Hepatocyte (in vitro differentiated cells): ENCODE measurements around the gene ITIH1. TPM values are rescaled to one million over a fixed set of nuclear protein-coding genes. Genes with fewer than 3 reads are reported as not detected.

Source experiments
- DNase-seq: peaks from one replicate; pipeline ENCODE4 v3.0.0-alpha.2; 2016; ENCODE audit warnings: low spot score
- H2AFZ ChIP-seq: fragments of 200-600 bp; sonication (generic); 2 replicates; pipeline ENCODE4 v1.6.0; 2016; ENCODE audit warnings: antibody characterized with exemption, mild to moderate bottlenecking
- H3K27ac ChIP-seq: fragments of 200-600 bp; sonication (generic); 2 replicates; pipeline ENCODE4 v1.5.1; 2016; ENCODE audit warnings: mild to moderate bottlenecking
- H3K27me3 ChIP-seq: fragments of 200-600 bp; sonication (generic); 2 replicates; pipeline ENCODE4 v1.6.1; 2016
- H3K36me3 ChIP-seq: fragments of 200-600 bp; sonication (generic); replicated peaks from 2 replicates; pipeline ENCODE4 v1.5.1; 2016; ENCODE audit warnings: low read depth; ENCODE audit not compliant: insufficient read depth
- H3K4me1 ChIP-seq: fragments of 200-600 bp; sonication (generic); 2 replicates; pipeline ENCODE4 v1.5.1; 2016; ENCODE audit warnings: mild to moderate bottlenecking, moderate library complexity; ENCODE audit not compliant: insufficient read depth
- H3K4me2 ChIP-seq: fragments of 200-600 bp; sonication (generic); 2 replicates; pipeline ENCODE4 v1.6.0; 2016
- H3K4me3 ChIP-seq: fragments of 200-600 bp; sonication (generic); 2 replicates; pipeline ENCODE4 v1.5.1; 2016; ENCODE audit warnings: mild to moderate bottlenecking
- H3K79me2 ChIP-seq: fragments of 200-600 bp; sonication (generic); 2 replicates; pipeline ENCODE4 v1.6.0; 2017; ENCODE audit warnings: mild to moderate bottlenecking
- H3K9me2 ChIP-seq: fragments of 200-600 bp; sonication (generic); replicated peaks from 2 replicates; pipeline ENCODE4 v1.6.0; 2017; ENCODE audit warnings: mild to moderate bottlenecking; ENCODE audit not compliant: insufficient read depth
- H3K9me3 ChIP-seq: fragments of 200-600 bp; sonication (generic); 2 replicates; pipeline ENCODE4 v1.5.1; 2016; ENCODE audit warnings: low read depth, mild to moderate bottlenecking
- H4K20me1 ChIP-seq: fragments of 200-600 bp; sonication (generic); 2 replicates; pipeline ENCODE4 v1.6.0; 2016; ENCODE audit warnings: mild to moderate bottlenecking; ENCODE audit not compliant: insufficient read depth, poor library complexity, severe bottlenecking
- CTCF ChIP-seq: fragments of 200-600 bp; sonication (generic); IDR thresholded peaks from 2 replicates; pipeline ENCODE4 v1.5.1; 2016; ENCODE audit warnings: antibody characterized with exemption, mild to moderate bottlenecking; ENCODE audit not compliant: poor library complexity
- EZH2 ChIP-seq: fragments of 200-600 bp; sonication (generic); IDR thresholded peaks from 2 replicates; pipeline ENCODE4 v1.6.1; 2016; ENCODE audit warnings: antibody characterized with exemption, mild to moderate bottlenecking, borderline replicate concordance
- EZH2phosphoT487 ChIP-seq: fragments of 200-600 bp; sonication (generic); IDR thresholded peaks from one replicate; pipeline ENCODE4 v1.6.1; 2018; ENCODE audit warnings: antibody characterized with exemption, mild to moderate bottlenecking, low read depth, moderate library complexity; ENCODE audit not compliant: unreplicated experiment, severe bottlenecking
- WGBS: methylation state at CpG from one replicate; pipeline ENCODE4 v1.1.6; 2016; ENCODE audit warnings: low lambda C conversion rate; ENCODE audit errors: missing lambda C conversion rate; 5-methylcytosine and 5-hydroxymethylcytosine counted together
- polyA plus RNA-seq: library from polyadenylated mRNA; unstranded; fragments of >200 nt; fragmentation: Nextera tagmentation; extraction: Ambion mirVana; gene quantifications from 2 replicates; pipeline ENCODE4 v1.2.1, GENCODE V29; 2016
- total RNA-seq: library from RNA; depleted of rRNA; stranded (reverse); fragments of >200 nt; gene quantifications from 2 replicates; pipeline ENCODE4 v1.2.3, GENCODE V29; 2014

Gene ITIH1
- total and polyA plus RNA-seq, 2 experiments from 2014 or later, result 154 to 250 TPM

DNA sequence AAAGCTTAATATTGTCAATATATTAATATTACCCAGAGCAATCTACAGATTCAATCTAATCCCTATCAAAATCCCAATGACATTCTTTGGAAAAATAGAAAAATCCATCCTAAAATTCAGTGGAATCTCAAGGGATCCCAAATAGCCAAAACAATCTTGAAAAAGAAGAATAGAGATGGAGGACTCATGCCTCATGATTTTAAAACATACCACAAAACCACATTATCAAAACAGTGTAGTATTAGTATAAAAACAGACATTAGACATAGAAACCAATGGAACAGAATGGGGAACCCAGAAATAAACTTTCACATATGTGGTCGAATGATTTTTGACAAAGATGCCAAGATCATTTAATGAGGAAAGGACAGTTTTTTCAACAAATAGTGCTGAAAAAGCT, 21.3 kb upstream of the ITIH1 start:
- H3K36me3 ChIP-seq, result no peaks in the 10 kb centered on the region

DNA sequence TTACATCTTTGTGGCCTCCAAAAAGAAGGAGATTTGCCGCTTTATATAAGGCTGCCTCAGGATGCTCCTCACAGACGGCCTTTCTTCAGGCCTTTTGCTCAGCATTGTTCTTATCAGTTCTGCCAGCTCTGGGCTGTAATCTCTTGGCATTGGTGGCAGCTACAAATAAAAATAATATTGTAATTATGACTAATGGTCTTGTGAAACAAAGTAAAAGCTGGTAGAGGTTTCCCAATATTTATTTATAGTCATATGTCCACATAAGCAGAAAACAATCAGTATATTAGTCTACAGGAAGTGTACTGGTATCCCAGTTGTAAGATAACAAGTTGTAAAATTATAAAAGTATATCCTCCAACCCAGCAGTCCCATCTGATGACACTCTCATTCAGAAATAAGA, 13.9 kb upstream of the ITIH1 start:
- Histone ChIP-seq H3K9me3 (no peaks in the 10 kb centered on the region), H3K27ac (no peak overlapping the region), H3K9me2 (no peaks in the 10 kb centered on the region), H3K79me2 (peaks cover 11% of the 10 kb centered on the region), H3K36me3 (peaks cover 6% of the 10 kb centered on the region), H3K4me3 (no peak overlapping the region), H3K27me3 (no peaks in the 10 kb centered on the region), H3K4me2 (no peak overlapping the region), H4K20me1 (no peaks in the 10 kb centered on the region), H2AFZ (no peak overlapping the region), H3K4me1 (no peaks in the 10 kb centered on the region)
- 96% methylated on average over 2 of the region's 2 CpGs for WGBS
- no peak for TF ChIP-seq CTCF
- no peak for TF ChIP-seq EZH2phosphoT487
- no peak for TF ChIP-seq EZH2
- DNase-seq, result no peak

More for the DNA sequence above, 21.3 kb upstream of the ITIH1 start:
- Histone ChIP-seq H3K79me2 (no peaks in the 10 kb centered on the region), H3K4me3 (no peak overlapping the region), H3K9me2 (no peaks in the 10 kb centered on the region), H3K9me3 (no peaks in the 10 kb centered on the region), H3K27ac (no peak overlapping the region), H4K20me1 (no peaks in the 10 kb centered on the region), H3K4me1 (no peaks in the 10 kb centered on the region), H3K27me3 (no peaks in the 10 kb centered on the region), H2AFZ (no peak overlapping the region), H3K4me2 (no peak overlapping the region)
- DNase-seq, result no peak
- TF ChIP-seq EZH2 (no peak), CTCF (no peak), EZH2phosphoT487 (no peak)
- 94% methylated on average over 1 of the region's 1 CpG for WGBS

- Histone ChIP-seq H3K9me3 (no peaks in the 10 kb centered on the region), H2AFZ (peak overlapping the region; percentile 93), H3K79me2 (peaks cover 34% of the 10 kb centered on the region), H3K27me3 (no peaks in the 10 kb centered on the region), H3K4me2 (peak overlapping the region; percentile 93), H4K20me1 (no peaks in the 10 kb centered on the region), H3K9me2 (no peaks in the 10 kb centered on the region), H3K4me1 (peaks cover 13% of the 10 kb centered on the region), H3K27ac (no peak overlapping the region), H3K4me3 (peak overlapping the region; percentile 99), H3K36me3 (no peaks in the 10 kb centered on the region)
- 22% methylated on average over 13 of the region's 13 CpGs for WGBS
- TF ChIP-seq EZH2phosphoT487 (no peak), CTCF (no peak), EZH2 (no peak)
- no peak for DNase-seq
These were observed 7.5 kb upstream of the ITIH1 start for GRCh38 chr3:52769786-52770455.
